Dermis lymphatic vessel endothelial cell (primary cell): ENCODE data around the gene ZNF662. TPM values are rescaled to one million over a fixed set of nuclear protein-coding genes. Genes with fewer than 3 reads are reported as not detected.

ENCODE experiments used
- total RNA-seq: library from RNA; depleted of rRNA; stranded (reverse); fragments of >200 nt; gene quantifications from 2 replicates; pipeline ENCODE4 v1.2.1, GENCODE V29; 2014

The ZNF662 gene
- total RNA-seq = 0.33 and 2.1 TPM in 2 replicates

GRCh38 chr3:42906070-42906847 is at the start of gene ZNF662:
TSS of gene ZNF662 (plus strand) at chr3:42906142. CDS start at chr3:42908115, 1,973 bp downstream.

GRCh38 chr3:42875325-42876151 is 30.4 kb upstream of the ZNF662 start, which contains the start of gene CYP8B1:
TSS of gene CYP8B1 (minus strand) at chr3:42875879. CDS start at chr3:42875816, 63 bp downstream.

Other genes with a start within 250 kb of the ZNF662 start
- gene KLHL40, start 220.6 kb upstream of the ZNF662 start, total RNA-seq = not detected in 2 replicates
- not detected in 2 replicates for gene HHATL, start 203.3 kb upstream of the ZNF662 start, total RNA-seq
- gene CCDC13, start 132.9 kb upstream of the ZNF662 start, total RNA-seq = 0.22 and 0.26 TPM in 2 replicates
- gene HIGD1A, start 101.7 kb upstream of the ZNF662 start, total RNA-seq = 91.9 and 94.5 TPM in 2 replicates
- gene ACKR2, start 96.7 kb upstream of the ZNF662 start, total RNA-seq = 5.4 and 12.5 TPM in 2 replicates
- gene CYP8B1, start 30.3 kb upstream of the ZNF662 start, total RNA-seq = not detected in 2 replicates
- gene GASK1A, start 73.2 kb downstream of the ZNF662 start, total RNA-seq = under 0.01 and 0.09 TPM in 2 replicates
- gene POMGNT2, start 199.9 kb downstream of the ZNF662 start, total RNA-seq = 3.4 and 4.0 TPM in 2 replicates